Ishikawa (cell line): ENCODE results near the gene MAP3K7.

Experiments used
- CEBPB ChIP-seq: IDR thresholded peaks from 2 replicates; pipeline ENCODE4 v1.6.1; 2012
- CREB1 ChIP-seq: IDR thresholded peaks from 2 replicates; pipeline ENCODE4 v1.6.1; 2012; ENCODE audit warnings: low read depth
- EGR1 ChIP-seq: IDR thresholded peaks from 2 replicates; pipeline ENCODE4 v1.6.1; 2012
- EP300 ChIP-seq: IDR thresholded peaks from 2 replicates; pipeline ENCODE4 v1.6.1; 2012; ENCODE audit warnings: borderline replicate concordance
- FOXM1 ChIP-seq: IDR thresholded peaks from 2 replicates; pipeline ENCODE4 v1.6.1; 2012; ENCODE audit warnings: low read depth, borderline replicate concordance
- MAX ChIP-seq: IDR thresholded peaks from 2 replicates; pipeline ENCODE4 v1.6.1; 2012
- NFIC ChIP-seq: IDR thresholded peaks from 2 replicates; pipeline ENCODE4 v1.6.1; 2012
- RAD21 ChIP-seq: IDR thresholded peaks from 2 replicates; pipeline ENCODE4 v1.6.1; 2012; ENCODE audit warnings: low read depth
- REST ChIP-seq: IDR thresholded peaks from 2 replicates; pipeline ENCODE4 v1.6.1; 2012; ENCODE audit warnings: low read depth, mild to moderate bottlenecking
- TAF1 ChIP-seq: IDR thresholded peaks from 2 replicates; pipeline ENCODE4 v1.6.1; 2012; ENCODE audit warnings: low read depth, mild to moderate bottlenecking
- TCF12 ChIP-seq: IDR thresholded peaks from 2 replicates; pipeline ENCODE4 v1.6.1; 2012; ENCODE audit warnings: low read depth
- TEAD4 ChIP-seq: IDR thresholded peaks from 2 replicates; pipeline ENCODE4 v1.6.1; 2012
- USF1 ChIP-seq: IDR thresholded peaks from 2 replicates; pipeline ENCODE4 v1.6.1; 2012
- YY1 ChIP-seq: IDR thresholded peaks from 2 replicates; pipeline ENCODE4 v1.6.1; 2012; ENCODE audit warnings: low read depth
- ZBTB7A ChIP-seq: IDR thresholded peaks from 2 replicates; pipeline ENCODE4 v1.6.1; 2012; ENCODE audit warnings: low read depth

The MAP3K7 gene

GRCh38 chr6:90586836-90587638 is at the start of gene MAP3K7:
Gene MAP3K7 (minus strand): TSS chr6:90587072. CDS start chr6:90586883, 189 bp downstream.
- TF ChIP-seq MAX (peak; percentile 52), RAD21 (no peak), TAF1 (peak; percentile 79), NFIC (no peak), ZBTB7A (no peak), TCF12 (no peak), CREB1 (peak; percentile 99), YY1 (0 out of 2 replicates have a peak, but pooled peaks have one; percentile 16), TEAD4 (no peak), REST (no peak), CEBPB (no peak), EP300 (no peak), FOXM1 (no peak), USF1 (no peak), EGR1 (no peak)

- TF ChIP-seq MAX (no peak), USF1 (no peak), ZBTB7A (no peak), TCF12 (no peak), CREB1 (no peak), EGR1 (no peak), YY1 (no peak)
Observed at GRCh38 chr6:90631046-90631445, 44.2 kb upstream of the MAP3K7 start.

GRCh38 chr6:90621581-90621980 is 34.7 kb upstream of the MAP3K7 start:
- TF ChIP-seq RAD21 (no peak), ZBTB7A (no peak), TCF12 (no peak), NFIC (no peak), REST (no peak), TEAD4 (no peak), FOXM1 (no peak)

- TF ChIP-seq MAX (no peak), TAF1 (no peak), YY1 (no peak), EGR1 (no peak), NFIC (no peak), ZBTB7A (no peak), FOXM1 (no peak), RAD21 (no peak), TEAD4 (no peak), CREB1 (no peak), USF1 (no peak), EP300 (no peak), TCF12 (no peak), REST (no peak), CEBPB (no peak)
Observed at GRCh38 chr6:90619221-90619620, 32.3 kb upstream of the MAP3K7 start.
